Measurements from ENCODE around the gene ZNF280C. TPM values are rescaled to one million over a fixed set of nuclear protein-coding genes. Genes with fewer than 3 reads are reported as not detected.
A peak's percentile ranks its signal among the peaks of the same experiment; 100 is the strongest.

The ZNF280C gene
- total RNA-seq, 1 donor = 5.8 TPM

- H3K4me1 ChIP-seq (ENCODE audit: insufficient read depth, low read length) = peaks cover 48% of the 10 kb centered on the region
These were observed 93.8 kb downstream of the ZNF280C start for GRCh38 chrX:130174937-130175336.

GRCh38 chrX:130174045-130174704, 94.5 kb downstream of the ZNF280C start:
- no peaks in the 10 kb centered on the region for H3K27me3 ChIP-seq (ENCODE audit: insufficient read depth, low read length)
- peaks cover 43% of the 10 kb centered on the region for H3K4me1 ChIP-seq (ENCODE audit: insufficient read depth, low read length)
- H3K4me3 ChIP-seq (ENCODE audit: low read length) = no peak overlapping the region
- no peaks in the 10 kb centered on the region for H3K9me3 ChIP-seq (ENCODE audit: low read depth, low read length)

More at GRCh38 chrX:130174937-130175336, 93.8 kb downstream of the ZNF280C start:
- Histone ChIP-seq H3K9me3 (ENCODE audit: low read depth, low read length) (no peaks in the 10 kb centered on the region), H3K4me3 (ENCODE audit: low read length) (no peak overlapping the region), H3K27me3 (ENCODE audit: insufficient read depth, low read length) (no peaks in the 10 kb centered on the region)

- Histone ChIP-seq H3K9me3 (ENCODE audit: low read depth, low read length) (no peaks in the 10 kb centered on the region), H3K27me3 (ENCODE audit: insufficient read depth, low read length) (no peaks in the 10 kb centered on the region), H3K4me3 (ENCODE audit: low read length) (peak overlapping the region; percentile 53), H3K4me1 (ENCODE audit: insufficient read depth, low read length) (peaks cover 40% of the 10 kb centered on the region)
These were observed 95.4 kb downstream of the ZNF280C start for GRCh38 chrX:130173190-130173895.

- Histone ChIP-seq H3K27me3 (ENCODE audit: insufficient read depth, low read length) (no peaks in the 10 kb centered on the region), H3K9me3 (ENCODE audit: low read depth, low read length) (no peaks in the 10 kb centered on the region), H3K4me1 (ENCODE audit: insufficient read depth, low read length) (peaks cover 40% of the 10 kb centered on the region), H3K4me3 (ENCODE audit: low read length) (peak overlapping the region; percentile 53)
These were observed 96.4 kb downstream of the ZNF280C start for GRCh38 chrX:130172127-130172845.

- H3K9me3 ChIP-seq (ENCODE audit: low read depth, low read length) = no peaks in the 10 kb centered on the region
- H3K4me1 ChIP-seq (ENCODE audit: insufficient read depth, low read length) = peaks cover 40% of the 10 kb centered on the region
- peak within 1 kb of the TSS; percentile 53 for H3K4me3 ChIP-seq (ENCODE audit: low read length)
- H3K27me3 ChIP-seq (ENCODE audit: insufficient read depth, low read length) = no peaks in the 10 kb centered on the region
These were observed 97.1 kb downstream of the ZNF280C start, which contains the start of gene RAB33A for GRCh38 chrX:130171446-130172126. RAB33A (plus strand) TSS chrX:130171962; CDS start chrX:130172063, 101 bp downstream.

- H3K4me1 ChIP-seq (ENCODE audit: insufficient read depth, low read length) = peaks cover 35% of the 10 kb centered on the region
- H3K27me3 ChIP-seq (ENCODE audit: insufficient read depth, low read length) = no peaks in the 10 kb centered on the region
- no peaks in the 10 kb centered on the region for H3K9me3 ChIP-seq (ENCODE audit: low read depth, low read length)
- H3K4me3 ChIP-seq (ENCODE audit: low read length) = peak overlapping the region; percentile 53
These were observed 97.8 kb downstream of the ZNF280C start for GRCh38 chrX:130170752-130171445.

GRCh38 chrX:130167040-130167439, 101.7 kb downstream of the ZNF280C start:
- peaks cover 21% of the 10 kb centered on the region for H3K4me1 ChIP-seq (ENCODE audit: insufficient read depth, low read length)
- H3K4me3 ChIP-seq (ENCODE audit: low read length) = no peak overlapping the region
- H3K9me3 ChIP-seq (ENCODE audit: low read depth, low read length) = no peaks in the 10 kb centered on the region
- H3K27me3 ChIP-seq (ENCODE audit: insufficient read depth, low read length) = no peaks in the 10 kb centered on the region

- Histone ChIP-seq H3K4me1 (ENCODE audit: insufficient read depth, low read length) (peaks cover 20% of the 10 kb centered on the region), H3K4me3 (ENCODE audit: low read length) (peak overlapping the region; percentile 63), H3K9me3 (ENCODE audit: low read depth, low read length) (no peaks in the 10 kb centered on the region), H3K27me3 (ENCODE audit: insufficient read depth, low read length) (no peaks in the 10 kb centered on the region)
These were observed 102.3 kb downstream of the ZNF280C start for GRCh38 chrX:130166503-130166777.

- peaks cover 20% of the 10 kb centered on the region for H3K4me1 ChIP-seq (ENCODE audit: insufficient read depth, low read length)
- no peaks in the 10 kb centered on the region for H3K27me3 ChIP-seq (ENCODE audit: insufficient read depth, low read length)
- H3K4me3 ChIP-seq (ENCODE audit: low read length) = peak within 1 kb of the TSS; percentile 63
- H3K9me3 ChIP-seq (ENCODE audit: low read depth, low read length) = no peaks in the 10 kb centered on the region
These were observed 102.8 kb downstream of the ZNF280C start, which contains the start of gene AIFM1 for GRCh38 chrX:130165703-130166502. AIFM1 (minus strand) TSS chrX:130165841; CDS start chrX:130165656, 185 bp downstream.

- H3K4me3 ChIP-seq (ENCODE audit: low read length) = peak overlapping the region; percentile 63
- H3K27me3 ChIP-seq (ENCODE audit: insufficient read depth, low read length) = no peaks in the 10 kb centered on the region
- H3K4me1 ChIP-seq (ENCODE audit: insufficient read depth, low read length) = peaks cover 20% of the 10 kb centered on the region
- no peaks in the 10 kb centered on the region for H3K9me3 ChIP-seq (ENCODE audit: low read depth, low read length)
These were observed 103.5 kb downstream of the ZNF280C start for GRCh38 chrX:130165181-130165702.

GRCh38 chrX:130163398-130163797, 105.3 kb downstream of the ZNF280C start:
- Histone ChIP-seq H3K27me3 (ENCODE audit: insufficient read depth, low read length) (no peaks in the 10 kb centered on the region), H3K4me3 (ENCODE audit: low read length) (no peak overlapping the region), H3K9me3 (ENCODE audit: low read depth, low read length) (no peaks in the 10 kb centered on the region), H3K4me1 (ENCODE audit: insufficient read depth, low read length) (peaks cover 20% of the 10 kb centered on the region)

- Histone ChIP-seq H3K4me1 (ENCODE audit: insufficient read depth, low read length) (peaks cover 20% of the 10 kb centered on the region), H3K4me3 (ENCODE audit: low read length) (no peak overlapping the region), H3K27me3 (ENCODE audit: insufficient read depth, low read length) (no peaks in the 10 kb centered on the region), H3K9me3 (ENCODE audit: low read depth, low read length) (no peaks in the 10 kb centered on the region)
These were observed 106.5 kb downstream of the ZNF280C start for GRCh38 chrX:130162094-130162735.

GRCh38 chrX:130159776-130160175, 108.9 kb downstream of the ZNF280C start:
- Histone ChIP-seq H3K4me3 (ENCODE audit: low read length) (no peak overlapping the region), H3K27me3 (ENCODE audit: insufficient read depth, low read length) (no peaks in the 10 kb centered on the region), H3K4me1 (ENCODE audit: insufficient read depth, low read length) (peaks cover 7% of the 10 kb centered on the region), H3K9me3 (ENCODE audit: low read depth, low read length) (no peaks in the 10 kb centered on the region)

Measured in mononuclear cell (primary cell).